T1000 (cell line): ENCODE results near the gene FGFRL1.

Experiments used
- DNase-seq: peaks from one replicate; lab custom pipeline; 2025; ENCODE audit warnings: mixed read lengths; lab: John Stamatoyannopoulos, UW

Gene FGFRL1

GRCh38 chr4:1023075-1023640 lies 11.7 kb downstream of the FGFRL1 start:
- no peak for DNase-seq

- DNase-seq: no peak
Observed at GRCh38 chr4:1023895-1024740, 12.7 kb downstream of the FGFRL1 start.

DNA sequence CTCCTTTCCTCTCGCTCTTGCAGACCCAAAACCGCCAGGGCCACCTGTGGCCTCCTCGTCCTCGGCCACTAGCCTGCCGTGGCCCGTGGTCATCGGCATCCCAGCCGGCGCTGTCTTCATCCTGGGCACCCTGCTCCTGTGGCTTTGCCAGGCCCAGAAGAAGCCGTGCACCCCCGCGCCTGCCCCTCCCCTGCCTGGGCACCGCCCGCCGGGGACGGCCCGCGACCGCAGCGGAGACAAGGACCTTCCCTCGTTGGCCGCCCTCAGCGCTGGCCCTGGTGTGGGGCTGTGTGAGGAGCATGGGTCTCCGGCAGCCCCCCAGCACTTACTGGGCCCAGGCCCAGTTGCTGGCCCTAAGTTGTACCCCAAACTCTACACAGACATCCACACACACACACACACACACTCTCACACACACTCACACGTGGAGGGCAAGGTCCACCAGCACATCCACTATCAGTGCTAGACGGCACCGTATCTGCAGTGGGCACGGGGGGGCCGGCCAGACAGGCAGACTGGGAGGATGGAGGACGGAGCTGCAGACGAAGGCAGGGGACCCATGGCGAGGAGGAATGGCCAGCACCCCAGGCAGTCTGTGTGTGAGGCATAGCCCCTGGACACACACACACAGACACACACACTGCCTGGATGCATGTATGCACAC lies 13.6 kb downstream of the FGFRL1 start:
- no peak for DNase-seq

DNA sequence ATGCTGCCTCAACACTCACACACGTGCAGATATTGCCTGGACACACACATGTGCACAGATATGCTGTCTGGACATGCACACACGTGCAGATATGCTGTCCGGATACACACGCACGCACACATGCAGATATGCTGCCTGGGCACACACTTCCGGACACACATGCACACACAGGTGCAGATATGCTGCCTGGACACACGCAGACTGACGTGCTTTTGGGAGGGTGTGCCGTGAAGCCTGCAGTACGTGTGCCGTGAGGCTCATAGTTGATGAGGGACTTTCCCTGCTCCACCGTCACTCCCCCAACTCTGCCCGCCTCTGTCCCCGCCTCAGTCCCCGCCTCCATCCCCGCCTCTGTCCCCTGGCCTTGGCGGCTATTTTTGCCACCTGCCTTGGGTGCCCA lies 14.7 kb downstream of the FGFRL1 start:
- DNase-seq: no peak

DNA sequence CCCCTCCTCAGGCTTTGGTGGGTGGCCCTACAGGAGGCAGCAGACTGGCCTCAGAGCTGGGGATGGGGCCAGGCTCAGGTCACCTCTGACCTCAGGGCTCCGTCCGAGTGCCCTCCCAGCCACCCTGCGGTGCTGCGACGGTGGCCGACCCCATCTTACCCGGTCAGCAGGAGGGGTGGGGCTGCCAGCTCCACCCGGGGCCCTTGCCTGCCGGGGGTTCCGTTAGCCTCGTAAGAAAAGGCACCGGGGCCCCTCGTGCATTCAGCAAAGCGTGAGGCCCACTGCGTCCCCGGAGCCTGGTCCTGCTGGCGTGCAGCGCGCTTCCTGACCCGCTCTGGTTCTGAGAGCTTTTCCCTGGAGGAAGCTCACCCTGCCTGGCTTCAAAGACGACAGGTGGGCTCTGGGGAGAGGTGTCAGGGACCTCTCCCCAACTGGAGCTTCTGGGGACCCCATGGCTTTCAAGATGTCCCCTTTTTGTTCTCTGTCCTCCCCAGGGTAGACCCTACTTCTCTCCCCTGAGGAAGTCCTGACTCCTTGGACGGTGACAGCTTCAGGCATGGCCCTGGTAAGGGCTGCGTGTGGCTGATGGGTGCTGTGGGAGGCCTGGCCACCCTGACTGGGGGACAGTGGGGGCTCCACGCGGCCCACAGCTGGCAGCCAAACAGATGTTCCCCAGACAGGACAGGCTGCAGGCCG lies 15.9 kb downstream of the FGFRL1 start:
- DNase-seq: no peak

GRCh38 chr4:1027915-1028238 lies 16.5 kb downstream of the FGFRL1 start:
- no peak for DNase-seq

- no peak for DNase-seq
Observed at GRCh38 chr4:1028574-1029220, 17.3 kb downstream of the FGFRL1 start.

DNA sequence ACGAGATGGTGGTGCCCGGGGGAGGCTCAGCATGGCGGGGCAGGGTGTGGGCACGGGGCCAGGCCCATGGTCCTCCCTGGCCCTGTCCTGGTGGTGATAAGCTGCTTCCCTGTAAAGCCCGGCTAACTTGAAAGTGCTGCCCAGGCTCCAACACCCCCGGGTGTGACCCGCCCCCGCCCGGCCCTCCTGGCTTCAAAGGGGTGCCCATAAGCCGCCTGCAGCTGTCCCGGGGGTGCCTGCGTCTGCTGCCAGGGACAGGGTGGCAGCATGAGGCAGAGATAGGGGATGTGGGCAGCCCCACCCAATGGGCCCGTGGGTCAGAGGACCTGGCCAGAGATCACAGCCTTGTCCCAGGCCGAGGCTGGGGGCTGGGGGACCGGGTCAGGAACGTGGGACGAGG lies 18.1 kb downstream of the FGFRL1 start:
- no peak for DNase-seq

DNA sequence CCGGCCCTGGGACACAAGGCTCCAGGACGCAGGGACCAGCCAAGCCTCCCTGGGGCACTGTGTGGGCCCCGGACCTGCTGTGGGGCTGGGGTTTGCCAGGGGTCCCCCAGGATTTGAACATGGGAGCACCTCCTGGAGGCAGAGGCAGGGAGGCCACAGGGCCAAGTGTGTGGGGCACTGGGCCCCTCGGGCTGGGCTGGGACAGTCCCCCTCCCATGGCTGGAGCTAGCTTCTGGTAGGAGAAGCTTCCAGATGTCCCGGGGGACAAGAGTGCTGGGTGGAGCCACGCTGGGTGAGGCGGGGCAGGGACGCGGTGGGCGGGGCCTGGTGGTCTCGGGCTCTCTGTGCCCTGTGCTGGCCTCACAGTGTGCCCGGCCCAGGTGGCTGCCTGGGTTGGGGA lies 18.6 kb downstream of the FGFRL1 start:
- no peak for DNase-seq

- DNase-seq: no peak
Observed at GRCh38 chr4:1030559-1030958, 19.1 kb downstream of the FGFRL1 start.

DNA sequence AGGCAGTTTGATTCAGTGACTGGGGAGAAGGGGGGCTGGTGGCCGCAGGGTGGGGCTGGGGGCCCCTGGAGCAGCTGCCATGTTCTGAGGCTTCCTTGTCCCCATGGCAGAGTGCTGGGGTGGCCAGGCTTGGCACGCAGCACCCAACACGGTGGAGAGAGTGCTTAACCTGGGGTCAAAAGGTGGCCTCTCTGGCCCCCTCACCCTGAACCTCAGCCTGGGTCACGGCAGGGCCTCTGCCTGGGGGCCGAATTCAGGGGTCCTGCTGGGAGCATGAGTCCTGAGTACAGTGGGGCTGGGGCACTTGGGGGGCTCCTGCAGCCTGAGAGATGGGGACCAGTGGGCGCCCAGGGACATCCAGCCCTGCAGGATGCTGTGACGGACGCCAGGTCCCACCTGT lies 19.9 kb downstream of the FGFRL1 start:
- no peak for DNase-seq

- no peak for DNase-seq
Observed at GRCh38 chr4:1031956-1032795, 20.8 kb downstream of the FGFRL1 start.

GRCh38 chr4:1032861-1033260 lies 21.4 kb downstream of the FGFRL1 start:
- no peak for DNase-seq

DNA sequence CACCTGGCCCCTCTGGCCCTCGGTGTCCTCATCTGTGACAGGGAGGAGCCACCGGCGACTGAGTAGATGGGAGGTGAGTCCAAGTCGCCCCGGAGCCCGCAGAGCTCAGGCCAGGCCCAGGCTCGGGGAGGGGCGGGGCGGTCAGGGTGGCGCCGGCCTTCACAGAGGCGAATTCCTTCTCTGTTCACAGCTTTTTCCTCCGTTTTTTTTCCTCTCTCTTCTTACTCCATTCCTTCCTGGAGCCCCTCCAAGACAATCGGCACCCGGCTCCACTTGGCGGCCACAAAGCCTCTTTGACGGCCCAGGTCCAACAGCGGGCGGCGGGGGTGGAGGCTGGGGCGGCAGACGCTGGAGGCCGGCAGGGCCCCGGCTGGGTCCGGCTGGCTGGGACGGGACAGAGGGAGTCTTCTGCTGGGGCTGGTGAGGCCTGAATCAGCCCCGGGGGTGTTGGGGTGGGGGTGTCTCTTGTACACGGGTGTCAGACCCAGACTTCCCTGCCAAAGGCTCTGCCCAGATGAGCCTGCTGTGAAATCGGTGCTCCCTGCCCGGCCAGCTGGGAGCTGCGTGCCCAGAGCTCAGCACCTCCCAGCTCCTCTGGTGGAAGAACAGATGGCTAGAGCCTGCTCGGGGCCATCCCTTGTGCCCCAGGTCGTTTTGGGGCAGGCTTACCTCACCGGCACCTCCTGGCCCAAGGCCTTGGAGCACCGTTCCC lies 22.6 kb downstream of the FGFRL1 start:
- no peak for DNase-seq

DNA sequence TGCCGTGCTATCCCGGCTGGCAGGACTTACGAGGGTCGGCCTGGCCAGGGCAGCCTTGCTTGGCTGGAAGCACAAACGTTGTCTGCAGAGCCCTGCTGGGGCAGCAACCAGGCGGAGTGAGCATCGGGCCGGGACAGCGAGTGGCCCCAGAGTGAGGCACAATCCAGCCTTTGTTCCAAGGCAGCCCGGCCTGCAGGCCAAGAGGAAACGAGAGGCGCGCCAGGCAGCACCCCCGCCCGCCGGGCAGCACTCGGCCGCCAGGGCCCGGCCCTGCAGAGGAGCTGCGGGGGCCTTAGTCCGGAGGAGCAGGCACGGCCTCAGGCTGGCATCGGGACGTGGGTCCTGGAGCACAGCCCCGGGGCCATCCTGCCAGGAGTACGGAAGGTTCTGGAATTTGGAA lies 24.1 kb downstream of the FGFRL1 start:
- DNase-seq: no peak

GRCh38 chr4:1036095-1036494 lies 24.7 kb downstream of the FGFRL1 start:
- no peak for DNase-seq

GRCh38 chr4:1036976-1037810 lies 25.8 kb downstream of the FGFRL1 start:
- no peak for DNase-seq

- no peak for DNase-seq
Observed at GRCh38 chr4:1038948-1039492, 27.6 kb downstream of the FGFRL1 start.
